Measurements from ENCODE around the gene PANX2.
"Not testable (repeated sequence)": the region's sequence is repeated elsewhere in the genome, so short reads cannot be mapped to it uniquely, and the experiment has no call there.

The PANX2 gene

GRCh38 chr22:50148991-50149721 lies 21.4 kb upstream of the PANX2 start:
- DNase-seq = peak; percentile 80

- DNase-seq = no peak
Observed at GRCh38 chr22:50150161-50151129, 20.1 kb upstream of the PANX2 start.

GRCh38 chr22:50151571-50152537 lies 18.7 kb upstream of the PANX2 start:
- DNase-seq = no peak

- no peak for DNase-seq
Observed at GRCh38 chr22:50153056-50153755, 17.3 kb upstream of the PANX2 start.

GRCh38 chr22:50153756-50154140 lies 16.8 kb upstream of the PANX2 start:
- no peak for DNase-seq

GRCh38 chr22:50157709-50158375 lies 12.7 kb upstream of the PANX2 start:
- DNase-seq = no peak

- DNase-seq = no peak
Observed at GRCh38 chr22:50160947-50161346, 9.6 kb upstream of the PANX2 start.

- no peak for DNase-seq
Observed at GRCh38 chr22:50161508-50162390, 8.8 kb upstream of the PANX2 start.

GRCh38 chr22:50162391-50162956 lies 8.1 kb upstream of the PANX2 start:
- DNase-seq = no peak

- DNase-seq = no peak
Observed at GRCh38 chr22:50165436-50166123, 5.0 kb upstream of the PANX2 start.

- no peak for DNase-seq
Observed at GRCh38 chr22:50167689-50168489, 2.6 kb upstream of the PANX2 start.

- not testable (repeated sequence) for DNase-seq
Observed at GRCh38 chr22:50168490-50169180, 1.9 kb upstream of the PANX2 start.

- DNase-seq = no peak
Observed at GRCh38 chr22:50169181-50169759, 1.3 kb upstream of the PANX2 start.

- peak; percentile 11 for DNase-seq
Observed at GRCh38 chr22:50169774-50170341, 673 bp upstream of the PANX2 start.

- no peak for DNase-seq
Observed at GRCh38 chr22:50171319-50171964, 911 bp downstream of the PANX2 start.

GRCh38 chr22:50171965-50172421 lies 1.5 kb downstream of the PANX2 start:
- no peak for DNase-seq
